ENCODE results near the gene HOXA9.

HOXA9 gene

GRCh38 chr7:27129729-27130539 lies 35.4 kb downstream of the HOXA9 start (continued):
- TF ChIP-seq PRDM2 (tag by site-specific recombination; IDR thresholded peaks at IDR 0.05; ENCODE audit: borderline replicate concordance) (no peak), HIC1 (tag by site-specific recombination; IDR thresholded peaks at IDR 0.05) (peak; percentile 39; the same call in 1 of the 2 replicates), ZNF169 (tag by site-specific recombination; IDR thresholded peaks at IDR 0.05) (no peak), KLF16 (tag by site-specific recombination; IDR thresholded peaks at IDR 0.05) (0 out of 2 replicates have a peak, but pooled peaks have one; percentile 49), PBX3 (CRISPR knock-in tag; IDR thresholded peaks at IDR 0.05) (no peak), BCL11B (tag by site-specific recombination; IDR thresholded peaks at IDR 0.05; ENCODE audit: low read depth) (no peak), ZNF473 (tag by site-specific recombination; IDR thresholded peaks at IDR 0.05) (no peak), KLF7 (tag by site-specific recombination; IDR thresholded peaks at IDR 0.05; ENCODE audit: borderline replicate concordance) (0 out of 2 replicates have a peak, but pooled peaks have one; percentile 49), ZSCAN5A (tag by site-specific recombination; IDR thresholded peaks at IDR 0.05) (no peak), ZIC2 (tag by site-specific recombination; IDR thresholded peaks at IDR 0.05) (peak; percentile 90), ZNF26 (tag by site-specific recombination; IDR thresholded peaks at IDR 0.05) (no peak), MZF1 (tag by site-specific recombination; IDR thresholded peaks at IDR 0.05; ENCODE audit: borderline replicate concordance) (no peak), HOXC10 (CRISPR knock-in tag; IDR thresholded peaks at IDR 0.05) (no peak), ZNF221 (tag by site-specific recombination; IDR thresholded peaks at IDR 0.05; ENCODE audit: borderline replicate concordance) (no peak), ZFP69B (tag by site-specific recombination; IDR thresholded peaks at IDR 0.05) (no peak), ZNF514 (tag by site-specific recombination; IDR thresholded peaks at IDR 0.05) (no peak), ZNF10 (tag by site-specific recombination; IDR thresholded peaks at IDR 0.05) (no peak), ZNF214 (tag by site-specific recombination; IDR thresholded peaks at IDR 0.05; ENCODE audit: borderline replicate concordance) (no peak), ZNF416 (tag by site-specific recombination; IDR thresholded peaks at IDR 0.05) (no peak), YY1 (tag by site-specific recombination; IDR thresholded peaks at IDR 0.05) (no peak; the same call in 1 of the 2 replicates), ZNF701 (tag by site-specific recombination; IDR thresholded peaks at IDR 0.05) (no peak), ZNF138 (tag by site-specific recombination; IDR thresholded peaks at IDR 0.05; ENCODE audit: borderline replicate concordance) (no peak), ZNF146 (tag by site-specific recombination; IDR thresholded peaks at IDR 0.05) (no peak; the same call in 1 of the 2 replicates)
